GM23338 (cell line): ENCODE data around the gene PDE2A. TPM values are rescaled to one million over a fixed set of nuclear protein-coding genes. Genes with fewer than 3 reads are reported as not detected.

Experiments used
- ATAC-seq: fragments of 200-7000 bp; cut with Tn5 transposase; 3 replicates; pipeline ENCODE4 v1.9.1; 2020
- DNase-seq: peaks from one replicate; pipeline ENCODE4 v3.0.0-alpha.2; 2015; ENCODE audit warnings: low spot score
- H2AFZ ChIP-seq: fragments of 200-600 bp; sonication (generic); 2 replicates; pipeline ENCODE4 v1.8.0; 2016; ENCODE audit warnings: antibody characterized with exemption, mild to moderate bottlenecking, moderate library complexity
- H3F3A ChIP-seq: fragments of 200-600 bp; sonication (generic); replicated peaks from 2 replicates; pipeline ENCODE4 v1.8.0; 2017; ENCODE audit warnings: antibody characterized with exemption, mixed run types, low read depth
- H3K27ac ChIP-seq: fragments of 200-600 bp; sonication (generic); 2 replicates; pipeline ENCODE4 v1.6.1; 2016; ENCODE audit warnings: low read depth
- H3K27me3 ChIP-seq: fragments of 200-600 bp; sonication (generic); 2 replicates; pipeline ENCODE4 v1.8.0; 2016; ENCODE audit warnings: mild to moderate bottlenecking, mixed run types, moderate library complexity; ENCODE audit not compliant: insufficient read depth
- H3K36me3 ChIP-seq: fragments of 200-600 bp; sonication (generic); 2 replicates; pipeline ENCODE4 v1.8.0; 2016; ENCODE audit warnings: mild to moderate bottlenecking; ENCODE audit not compliant: insufficient read depth
- H3K4me1 ChIP-seq: fragments of 200-600 bp; sonication (generic); 2 replicates; pipeline ENCODE4 v1.8.0; 2016; ENCODE audit warnings: mild to moderate bottlenecking, moderate library complexity; ENCODE audit not compliant: insufficient read depth
- H3K4me2 ChIP-seq: fragments of 200-600 bp; sonication (generic); 2 replicates; pipeline ENCODE4 v1.7.1; 2017; ENCODE audit warnings: mixed run types
- H3K4me3 ChIP-seq: fragments of 200-600 bp; sonication (generic); 2 replicates; pipeline ENCODE4 v1.6.1; 2016; ENCODE audit warnings: mixed run types
- H3K79me2 ChIP-seq: fragments of 200-600 bp; sonication (generic); replicated peaks from 2 replicates; pipeline ENCODE4 v1.8.0; 2017; ENCODE audit warnings: mild to moderate bottlenecking; ENCODE audit not compliant: insufficient read depth
- H3K9me2 ChIP-seq: fragments of 200-600 bp; sonication (generic); 2 replicates; pipeline ENCODE4 v1.8.0; 2017; ENCODE audit not compliant: insufficient read depth
- H4K20me1 ChIP-seq: fragments of 200-600 bp; sonication (generic); replicated peaks from 2 replicates; pipeline ENCODE4 v1.8.0; 2017; ENCODE audit warnings: mild to moderate bottlenecking; ENCODE audit not compliant: insufficient read depth
- H3K27ac Mint-ChIP-seq: 2 replicates; pipeline ENCODE4 v1.8.0; 2020; ENCODE audit warnings: inconsistent platforms, mild to moderate bottlenecking, moderate library complexity, mixed read lengths
- H3K27me3 Mint-ChIP-seq: 3 replicates; pipeline ENCODE4 v1.8.0; 2022; ENCODE audit warnings: low read depth, mild to moderate bottlenecking, moderate library complexity, mixed read lengths, inconsistent platforms; ENCODE audit not compliant: insufficient read depth, poor library complexity
- H3K36me3 Mint-ChIP-seq: 3 replicates; pipeline ENCODE4 v1.8.0; 2021; ENCODE audit warnings: low read depth, mild to moderate bottlenecking, inconsistent platforms, moderate library complexity, mixed read lengths
- H3K4me1 Mint-ChIP-seq: 3 replicates; pipeline ENCODE4 v1.8.0; 2020; ENCODE audit warnings: mild to moderate bottlenecking, inconsistent platforms, mixed read lengths
- H3K4me3 Mint-ChIP-seq: 3 replicates; pipeline ENCODE4 v1.8.0; 2021; ENCODE audit warnings: moderate library complexity, mild to moderate bottlenecking, inconsistent platforms, mixed read lengths
- H3K9me3 Mint-ChIP-seq: 3 replicates; pipeline ENCODE4 v1.8.0; 2020; ENCODE audit warnings: moderate library complexity, mild to moderate bottlenecking, inconsistent platforms, mixed read lengths
- STAT1 ChIP-seq: IDR thresholded peaks from one replicate; pipeline ENCODE4 v1.6.1; 2016; ENCODE audit warnings: antibody characterized with exemption; ENCODE audit not compliant: unreplicated experiment
- polyA plus RNA-seq: library from polyadenylated mRNA; unstranded; fragments of >200 nt; fragmentation: Nextera tagmentation; extraction: Ambion mirVana; gene quantifications from 2 replicates; pipeline ENCODE4 v1.2.1, GENCODE V29; 2016
- total RNA-seq: library from RNA; depleted of rRNA; stranded (reverse); fragments of >200 nt; shearing (Covaris generic); gene quantifications from 2 replicates; pipeline ENCODE4 v1.2.3, GENCODE V29; 2014
- TF ChIP-seq, protein P1 (sequence below), 2 experiments: fragments of 200-600 bp in 1 of 2; sonication (generic) in 1 of 2; conservative IDR thresholded peaks; 2 replicates each; pipeline versions ENCODE4 v1.5.1 to v1.6.1; 2016 to 2017; ENCODE audit warnings: antibody characterized with exemption in 2 of 2, low read depth in 2 of 2, mild to moderate bottlenecking in 2 of 2, moderate library complexity in 1 of 2
- TF ChIP-seq, protein P2 (sequence below): fragments of 250-450 bp; sonication (Bioruptor Pico); IDR thresholded peaks from 2 replicates; pipeline ENCODE4 v1.5.0; 2020; ENCODE audit warnings: mild to moderate bottlenecking, moderate library complexity

Gene PDE2A
- total and polyA plus RNA-seq, 2 experiments from 2014 or later, result 4.3 to 16.2 TPM

DNA sequence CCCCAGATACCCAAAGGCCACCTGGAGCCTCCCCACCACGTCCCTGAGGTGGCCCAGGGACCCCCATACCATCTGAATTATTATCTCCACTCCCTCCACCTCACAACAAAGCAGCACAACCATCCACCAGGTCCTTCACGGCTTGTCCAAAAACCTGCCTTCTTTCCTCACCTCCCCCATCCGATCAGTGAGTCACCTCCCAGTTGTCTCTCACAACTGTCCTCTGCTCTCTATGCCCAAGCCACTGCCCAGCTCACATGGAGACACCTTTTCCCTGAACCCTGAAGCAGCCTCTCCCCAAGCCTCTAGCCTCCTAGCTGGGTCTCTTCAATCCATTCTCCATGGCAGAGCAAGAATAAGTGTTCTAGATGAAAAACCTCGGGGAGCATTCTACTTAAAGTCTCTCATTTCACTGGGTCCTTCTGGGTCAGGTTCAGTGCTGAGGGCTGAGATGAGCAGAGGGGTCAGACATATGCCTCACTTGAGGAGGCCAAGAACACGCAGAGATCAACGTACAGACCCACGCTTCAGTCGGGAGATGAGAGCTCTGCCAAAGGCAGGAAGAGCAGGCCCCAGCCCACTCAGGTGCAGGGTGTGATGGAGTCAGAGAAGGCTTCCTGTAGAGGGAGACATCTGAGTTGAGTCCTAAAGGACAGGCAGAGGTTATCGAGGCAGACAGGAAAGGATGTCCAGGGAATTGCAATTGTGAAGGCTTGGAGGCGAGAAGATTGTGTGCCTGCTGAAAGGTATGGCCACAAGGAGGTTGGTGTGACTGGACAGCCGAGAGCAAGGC, 74.7 kb downstream of the PDE2A start:
- ATAC-seq, result peak; percentile 47
- Mint-ChIP-seq H3K4me3 (no peak overlapping the region; the same call in 2 of the 3 replicates), H3K4me1 (peaks cover 28% of the 10 kb centered on the region), H3K27me3 (peaks cover 18% of the 10 kb centered on the region), H3K36me3 (no peaks in the 10 kb centered on the region), H3K27ac (no peak overlapping the region), H3K9me3 (no peaks in the 10 kb centered on the region)
- no peaks in the 10 kb centered on the region for H3K36me3 ChIP-seq
- no peaks in the 10 kb centered on the region for H3K27me3 ChIP-seq
- H3K9me2 ChIP-seq, result no peaks in the 10 kb centered on the region
- no peaks in the 10 kb centered on the region for H3K79me2 ChIP-seq
- no peak overlapping the region for H2AFZ ChIP-seq
- H3K27ac ChIP-seq, result no peak overlapping the region
- no peaks in the 10 kb centered on the region; the same call in 1 of the 2 replicates for H4K20me1 ChIP-seq
- H3K4me1 ChIP-seq, result peaks cover 13% of the 10 kb centered on the region; the same call in 1 of the 2 replicates
- H3K4me2 ChIP-seq, result no peak overlapping the region
- H3K4me3 ChIP-seq, result no peak overlapping the region
- peak; percentile 30 for DNase-seq
- TF ChIP-seq, protein P1, sequence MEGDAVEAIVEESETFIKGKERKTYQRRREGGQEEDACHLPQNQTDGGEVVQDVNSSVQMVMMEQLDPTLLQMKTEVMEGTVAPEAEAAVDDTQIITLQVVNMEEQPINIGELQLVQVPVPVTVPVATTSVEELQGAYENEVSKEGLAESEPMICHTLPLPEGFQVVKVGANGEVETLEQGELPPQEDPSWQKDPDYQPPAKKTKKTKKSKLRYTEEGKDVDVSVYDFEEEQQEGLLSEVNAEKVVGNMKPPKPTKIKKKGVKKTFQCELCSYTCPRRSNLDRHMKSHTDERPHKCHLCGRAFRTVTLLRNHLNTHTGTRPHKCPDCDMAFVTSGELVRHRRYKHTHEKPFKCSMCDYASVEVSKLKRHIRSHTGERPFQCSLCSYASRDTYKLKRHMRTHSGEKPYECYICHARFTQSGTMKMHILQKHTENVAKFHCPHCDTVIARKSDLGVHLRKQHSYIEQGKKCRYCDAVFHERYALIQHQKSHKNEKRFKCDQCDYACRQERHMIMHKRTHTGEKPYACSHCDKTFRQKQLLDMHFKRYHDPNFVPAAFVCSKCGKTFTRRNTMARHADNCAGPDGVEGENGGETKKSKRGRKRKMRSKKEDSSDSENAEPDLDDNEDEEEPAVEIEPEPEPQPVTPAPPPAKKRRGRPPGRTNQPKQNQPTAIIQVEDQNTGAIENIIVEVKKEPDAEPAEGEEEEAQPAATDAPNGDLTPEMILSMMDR (conservative IDR thresholded peaks at IDR 0.05; ENCODE audit: low read depth in 2 of 2), result peak; percentile 13 to 51; a peak in 2 of 4 replicates
- TF ChIP-seq, protein P2, sequence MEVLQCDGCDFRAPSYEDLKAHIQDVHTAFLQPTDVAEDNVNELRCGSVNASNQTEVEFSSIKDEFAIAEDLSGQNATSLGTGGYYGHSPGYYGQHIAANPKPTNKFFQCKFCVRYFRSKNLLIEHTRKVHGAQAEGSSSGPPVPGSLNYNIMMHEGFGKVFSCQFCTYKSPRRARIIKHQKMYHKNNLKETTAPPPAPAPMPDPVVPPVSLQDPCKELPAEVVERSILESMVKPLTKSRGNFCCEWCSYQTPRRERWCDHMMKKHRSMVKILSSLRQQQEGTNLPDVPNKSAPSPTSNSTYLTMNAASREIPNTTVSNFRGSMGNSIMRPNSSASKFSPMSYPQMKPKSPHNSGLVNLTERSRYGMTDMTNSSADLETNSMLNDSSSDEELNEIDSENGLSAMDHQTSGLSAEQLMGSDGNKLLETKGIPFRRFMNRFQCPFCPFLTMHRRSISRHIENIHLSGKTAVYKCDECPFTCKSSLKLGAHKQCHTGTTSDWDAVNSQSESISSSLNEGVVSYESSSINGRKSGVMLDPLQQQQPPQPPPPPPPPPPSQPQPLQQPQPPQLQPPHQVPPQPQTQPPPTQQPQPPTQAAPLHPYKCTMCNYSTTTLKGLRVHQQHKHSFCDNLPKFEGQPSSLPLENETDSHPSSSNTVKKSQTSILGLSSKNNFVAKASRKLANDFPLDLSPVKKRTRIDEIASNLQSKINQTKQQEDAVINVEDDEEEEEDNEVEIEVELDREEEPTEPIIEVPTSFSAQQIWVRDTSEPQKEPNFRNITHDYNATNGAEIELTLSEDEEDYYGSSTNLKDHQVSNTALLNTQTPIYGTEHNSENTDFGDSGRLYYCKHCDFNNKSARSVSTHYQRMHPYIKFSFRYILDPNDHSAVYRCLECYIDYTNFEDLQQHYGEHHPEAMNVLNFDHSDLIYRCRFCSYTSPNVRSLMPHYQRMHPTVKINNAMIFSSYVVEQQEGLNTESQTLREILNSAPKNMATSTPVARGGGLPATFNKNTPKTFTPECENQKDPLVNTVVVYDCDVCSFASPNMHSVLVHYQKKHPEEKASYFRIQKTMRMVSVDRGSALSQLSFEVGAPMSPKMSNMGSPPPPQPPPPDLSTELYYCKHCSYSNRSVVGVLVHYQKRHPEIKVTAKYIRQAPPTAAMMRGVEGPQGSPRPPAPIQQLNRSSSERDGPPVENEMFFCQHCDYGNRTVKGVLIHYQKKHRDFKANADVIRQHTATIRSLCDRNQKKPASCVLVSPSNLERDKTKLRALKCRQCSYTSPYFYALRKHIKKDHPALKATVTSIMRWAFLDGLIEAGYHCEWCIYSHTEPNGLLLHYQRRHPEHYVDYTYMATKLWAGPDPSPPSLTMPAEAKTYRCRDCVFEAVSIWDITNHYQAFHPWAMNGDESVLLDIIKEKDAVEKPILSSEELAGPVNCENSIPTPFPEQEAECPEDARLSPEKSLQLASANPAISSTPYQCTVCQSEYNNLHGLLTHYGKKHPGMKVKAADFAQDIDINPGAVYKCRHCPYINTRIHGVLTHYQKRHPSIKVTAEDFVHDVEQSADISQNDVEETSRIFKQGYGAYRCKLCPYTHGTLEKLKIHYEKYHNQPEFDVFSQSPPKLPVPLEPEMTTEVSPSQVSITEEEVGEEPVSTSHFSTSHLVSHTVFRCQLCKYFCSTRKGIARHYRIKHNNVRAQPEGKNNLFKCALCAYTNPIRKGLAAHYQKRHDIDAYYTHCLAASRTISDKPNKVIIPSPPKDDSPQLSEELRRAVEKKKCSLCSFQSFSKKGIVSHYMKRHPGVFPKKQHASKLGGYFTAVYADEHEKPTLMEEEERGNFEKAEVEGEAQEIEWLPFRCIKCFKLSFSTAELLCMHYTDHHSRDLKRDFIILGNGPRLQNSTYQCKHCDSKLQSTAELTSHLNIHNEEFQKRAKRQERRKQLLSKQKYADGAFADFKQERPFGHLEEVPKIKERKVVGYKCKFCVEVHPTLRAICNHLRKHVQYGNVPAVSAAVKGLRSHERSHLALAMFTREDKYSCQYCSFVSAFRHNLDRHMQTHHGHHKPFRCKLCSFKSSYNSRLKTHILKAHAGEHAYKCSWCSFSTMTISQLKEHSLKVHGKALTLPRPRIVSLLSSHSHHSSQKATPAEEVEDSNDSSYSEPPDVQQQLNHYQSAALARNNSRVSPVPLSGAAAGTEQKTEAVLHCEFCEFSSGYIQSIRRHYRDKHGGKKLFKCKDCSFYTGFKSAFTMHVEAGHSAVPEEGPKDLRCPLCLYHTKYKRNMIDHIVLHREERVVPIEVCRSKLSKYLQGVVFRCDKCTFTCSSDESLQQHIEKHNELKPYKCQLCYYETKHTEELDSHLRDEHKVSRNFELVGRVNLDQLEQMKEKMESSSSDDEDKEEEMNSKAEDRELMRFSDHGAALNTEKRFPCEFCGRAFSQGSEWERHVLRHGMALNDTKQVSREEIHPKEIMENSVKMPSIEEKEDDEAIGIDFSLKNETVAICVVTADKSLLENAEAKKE (CRISPR knock-in tag), result no peak
- TF ChIP-seq STAT1, result no peak
- H3F3A ChIP-seq, result no peaks in the 10 kb centered on the region
